ENCODE results near the gene FDX1.

Gene FDX1

GRCh38 chr11:110513846-110514437, 84.2 kb downstream of the FDX1 start:
- DNase-seq, result no peak
